ENCODE measurements around the gene TRAF3IP3. TPM values are rescaled to one million over a fixed set of nuclear protein-coding genes. Genes with fewer than 3 reads are reported as not detected.

Gene TRAF3IP3
- total RNA-seq, 1 donor from 2014 or later: 384 TPM

- peaks cover 12% of the 10 kb centered on the region for H3K36me3 Mint-ChIP-seq (ENCODE audit: low read depth)
- no peaks in the 10 kb centered on the region for H3K27me3 Mint-ChIP-seq (ENCODE audit: insufficient read depth)
- no peak for DNase-seq (ENCODE audit: low spot score)
- H3K4me1 Mint-ChIP-seq (ENCODE audit: low read depth): peaks cover 45% of the 10 kb centered on the region
- H3K27ac Mint-ChIP-seq: peak overlapping the region; percentile 68
- H3K9me3 Mint-ChIP-seq: no peaks in the 10 kb centered on the region
- intact Hi-C loops (cut with micrococcal nuclease): loop anchor here (10.0 kb wide), 1 partner anchor 408 kb away; no protein-coding TSS in a partner anchor
- no peak overlapping the region for H3K4me3 Mint-ChIP-seq
Observed at GRCh38 chr1:209742409-209743144, 13.3 kb upstream of the TRAF3IP3 start.

GRCh38 chr1:209743145-209743482 is 12.7 kb upstream of the TRAF3IP3 start:
- peak overlapping the region; percentile 68 for H3K27ac Mint-ChIP-seq
- intact Hi-C loops (cut with micrococcal nuclease): loop anchor here (10.0 kb wide), 1 partner anchor 408 kb away; no protein-coding TSS in a partner anchor

GRCh38 chr1:209746451-209747165 is 9.2 kb upstream of the TRAF3IP3 start:
- no peak overlapping the region for H3K4me3 Mint-ChIP-seq
- intact Hi-C loops (cut with micrococcal nuclease): loop anchor here (1.0 to 10.0 kb wide), 13 partner anchors 10 to 412 kb away; no protein-coding TSS in a partner anchor
- no peaks in the 10 kb centered on the region for H3K9me3 Mint-ChIP-seq
- peaks cover 75% of the 10 kb centered on the region for H3K4me1 Mint-ChIP-seq (ENCODE audit: low read depth)
- H3K27ac Mint-ChIP-seq: peak overlapping the region; percentile 31
- DNase-seq (ENCODE audit: low spot score): no peak
- H3K27me3 Mint-ChIP-seq (ENCODE audit: insufficient read depth): no peaks in the 10 kb centered on the region
- peaks cover 2% of the 10 kb centered on the region for H3K36me3 Mint-ChIP-seq (ENCODE audit: low read depth)

More at GRCh38 chr1:209743145-209743482, 12.7 kb upstream of the TRAF3IP3 start:
- H3K4me3 Mint-ChIP-seq: no peak overlapping the region
- H3K27me3 Mint-ChIP-seq (ENCODE audit: insufficient read depth): no peaks in the 10 kb centered on the region
- H3K9me3 Mint-ChIP-seq: no peaks in the 10 kb centered on the region
- DNase-seq (ENCODE audit: low spot score): no peak
- peaks cover 9% of the 10 kb centered on the region for H3K36me3 Mint-ChIP-seq (ENCODE audit: low read depth)
- peaks cover 51% of the 10 kb centered on the region for H3K4me1 Mint-ChIP-seq (ENCODE audit: low read depth)

GRCh38 chr1:209747580-209748262 is 8.1 kb upstream of the TRAF3IP3 start:
- no peaks in the 10 kb centered on the region for H3K27me3 Mint-ChIP-seq (ENCODE audit: insufficient read depth)
- no peaks in the 10 kb centered on the region for H3K9me3 Mint-ChIP-seq
- intact Hi-C loops (cut with micrococcal nuclease): loop anchor here (1.0 to 10.0 kb wide), 13 partner anchors 11 to 413 kb away; no protein-coding TSS in a partner anchor

GRCh38 chr1:209748620-209749019 is 7.2 kb upstream of the TRAF3IP3 start:
- peaks cover 75% of the 10 kb centered on the region for H3K4me1 Mint-ChIP-seq (ENCODE audit: low read depth)
- intact Hi-C loops (cut with micrococcal nuclease): loop anchor here (1.0 to 10.0 kb wide), 3 partner anchors 32 to 414 kb away; partner anchors contain the start of gene HSD11B1
- no peaks in the 10 kb centered on the region for H3K27me3 Mint-ChIP-seq (ENCODE audit: insufficient read depth)
- DNase-seq (ENCODE audit: low spot score): no peak
- H3K27ac Mint-ChIP-seq: peak overlapping the region; percentile 90
- H3K36me3 Mint-ChIP-seq (ENCODE audit: low read depth): no peaks in the 10 kb centered on the region
- no peaks in the 10 kb centered on the region for H3K9me3 Mint-ChIP-seq
- H3K4me3 Mint-ChIP-seq: no peak overlapping the region

More at GRCh38 chr1:209747580-209748262, 8.1 kb upstream of the TRAF3IP3 start:
- Mint-ChIP-seq H3K27ac (peak overlapping the region; percentile 90), H3K36me3 (ENCODE audit: low read depth) (no peaks in the 10 kb centered on the region), H3K4me1 (ENCODE audit: low read depth) (peaks cover 75% of the 10 kb centered on the region), H3K4me3 (peak overlapping the region; percentile 69)
- peak; percentile 78 for DNase-seq (ENCODE audit: low spot score)

GRCh38 chr1:209749205-209749604 is 6.6 kb upstream of the TRAF3IP3 start:
- intact Hi-C loops (cut with micrococcal nuclease): loop anchor here (1.0 to 10.0 kb wide), 3 partner anchors 33 to 414 kb away; partner anchors contain the start of gene HSD11B1
- H3K4me1 Mint-ChIP-seq (ENCODE audit: low read depth): peaks cover 79% of the 10 kb centered on the region
- no peaks in the 10 kb centered on the region for H3K36me3 Mint-ChIP-seq (ENCODE audit: low read depth)
- peak overlapping the region; percentile 38 for H3K4me3 Mint-ChIP-seq
- no peak for DNase-seq (ENCODE audit: low spot score)
- H3K9me3 Mint-ChIP-seq: no peaks in the 10 kb centered on the region
- H3K27me3 Mint-ChIP-seq (ENCODE audit: insufficient read depth): no peaks in the 10 kb centered on the region
- H3K27ac Mint-ChIP-seq: peak overlapping the region; percentile 84

- H3K4me3 Mint-ChIP-seq: peak overlapping the region; percentile 38
Observed at GRCh38 chr1:209749670-209750323, 6.1 kb upstream of the TRAF3IP3 start.

GRCh38 chr1:209751627-209752231 is 4.1 kb upstream of the TRAF3IP3 start:
- Mint-ChIP-seq H3K9me3 (no peaks in the 10 kb centered on the region), H3K27me3 (ENCODE audit: insufficient read depth) (no peaks in the 10 kb centered on the region), H3K4me3 (peak overlapping the region; percentile 69), H3K4me1 (ENCODE audit: low read depth) (peaks cover 86% of the 10 kb centered on the region), H3K36me3 (ENCODE audit: low read depth) (peaks cover 15% of the 10 kb centered on the region), H3K27ac (peak overlapping the region; percentile 98)
- intact Hi-C loops (cut with micrococcal nuclease): loop anchor here (1.0 to 10.0 kb wide), 8 partner anchors 15 to 693 kb away; partner anchors contain the start of gene C1orf74
- peak; percentile 42 for DNase-seq (ENCODE audit: low spot score)

More at GRCh38 chr1:209749670-209750323, 6.1 kb upstream of the TRAF3IP3 start:
- peaks cover 81% of the 10 kb centered on the region for H3K4me1 Mint-ChIP-seq (ENCODE audit: low read depth)
- no peaks in the 10 kb centered on the region for H3K9me3 Mint-ChIP-seq
- intact Hi-C loops (cut with micrococcal nuclease): loop anchor here (1.0 to 10.0 kb wide), 4 partner anchors 33 to 695 kb away; partner anchors contain the start of gene HSD11B1
- no peaks in the 10 kb centered on the region for H3K36me3 Mint-ChIP-seq (ENCODE audit: low read depth)
- no peak for DNase-seq (ENCODE audit: low spot score)
- peak overlapping the region; percentile 84 for H3K27ac Mint-ChIP-seq
- H3K27me3 Mint-ChIP-seq (ENCODE audit: insufficient read depth): no peaks in the 10 kb centered on the region

GRCh38 chr1:209752890-209753289 is 3.0 kb upstream of the TRAF3IP3 start:
- Mint-ChIP-seq H3K27me3 (ENCODE audit: insufficient read depth) (no peaks in the 10 kb centered on the region), H3K9me3 (no peaks in the 10 kb centered on the region), H3K4me3 (no peak overlapping the region), H3K27ac (peak overlapping the region; percentile 98), H3K36me3 (ENCODE audit: low read depth) (peaks cover 26% of the 10 kb centered on the region), H3K4me1 (ENCODE audit: low read depth) (peaks cover 76% of the 10 kb centered on the region)
- DNase-seq (ENCODE audit: low spot score): no peak
- intact Hi-C loops (cut with micrococcal nuclease): loop anchor here (1.0 to 10.0 kb wide), 6 partner anchors 15 to 692 kb away; partner anchors contain the start of gene C1orf74

- Mint-ChIP-seq H3K4me1 (ENCODE audit: low read depth) (peaks cover 80% of the 10 kb centered on the region), H3K4me3 (peak overlapping the region; percentile 99), H3K36me3 (ENCODE audit: low read depth) (peaks cover 49% of the 10 kb centered on the region), H3K27me3 (ENCODE audit: insufficient read depth) (no peaks in the 10 kb centered on the region), H3K27ac (peak overlapping the region; percentile 98), H3K9me3 (no peaks in the 10 kb centered on the region)
- intact Hi-C loops (cut with micrococcal nuclease): loop anchor here (5.0 to 10.0 kb wide), 2 partner anchors 690 to 1922 kb away; partner anchors contain the start of gene NEK2
- DNase-seq (ENCODE audit: low spot score): no peak
Observed at GRCh38 chr1:209755256-209755655, 597 bp upstream of the TRAF3IP3 start.

GRCh38 chr1:209756615-209757445 is 977 bp downstream of the TRAF3IP3 start:
- H3K36me3 Mint-ChIP-seq (ENCODE audit: low read depth): peaks cover 63% of the 10 kb centered on the region

More at GRCh38 chr1:209756615-209757445, 977 bp downstream of the TRAF3IP3 start:
- peak; percentile 43 for DNase-seq (ENCODE audit: low spot score)
- Mint-ChIP-seq H3K4me3 (peak overlapping the region; percentile 99), H3K27me3 (ENCODE audit: insufficient read depth) (no peaks in the 10 kb centered on the region), H3K4me1 (ENCODE audit: low read depth) (peaks cover 80% of the 10 kb centered on the region), H3K27ac (peak overlapping the region; percentile 98), H3K9me3 (no peaks in the 10 kb centered on the region)
- intact Hi-C loops (cut with micrococcal nuclease): loop anchor here (1.0 to 10.0 kb wide), 7 partner anchors 11 to 1920 kb away; partner anchors contain the start of genes C1orf74, NEK2 and UTP25

Data from activated T-helper 1 cell treated with anti-CD3 and anti-CD28 coated beads, Interleukin-12 subunit alpha, Interleukin-12 subunit beta, Interleukin-2, Interleukin-4 antibody, amounts not matched to agents 30 ng/mL and 10 ng/mL and 1 ng/mL, durations not matched to agents 14 hours and 24 hours and 36 hours (primary cell).